C4-2B (cell line): ENCODE data around the gene PIP4P1.

ENCODE experiments used
- ZFX ChIP-seq: fragments of 450-650 bp; IDR thresholded peaks from 2 replicates; pipeline ENCODE4 v1.6.1; 2017
- TF ChIP-seq, protein P1 (sequence below): fragments of 450-650 bp; conservative IDR thresholded peaks from 2 replicates; pipeline ENCODE4 v1.5.1; 2017; ENCODE audit warnings: mild to moderate bottlenecking

DNA sequence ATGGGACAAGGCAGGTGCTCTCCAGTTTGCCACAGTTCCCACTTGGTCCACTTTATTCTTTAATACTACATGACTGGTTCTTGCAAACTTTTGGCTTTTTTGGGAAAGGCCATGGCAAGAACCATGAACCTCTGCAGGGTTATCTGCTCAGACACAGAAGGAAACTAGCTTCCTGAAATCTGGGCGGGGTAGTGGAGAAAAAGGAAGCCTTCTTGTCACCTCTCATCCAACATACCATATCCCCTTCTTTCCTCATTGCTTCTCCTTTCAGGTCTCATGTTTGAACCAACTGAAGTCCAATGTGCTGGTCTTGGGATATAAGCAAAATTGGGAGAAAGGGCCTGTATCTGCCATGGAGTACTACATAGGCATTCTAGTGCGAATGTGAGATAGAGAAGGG lies 19.8 kb downstream of the PIP4P1 start:
- TF ChIP-seq, protein P1, sequence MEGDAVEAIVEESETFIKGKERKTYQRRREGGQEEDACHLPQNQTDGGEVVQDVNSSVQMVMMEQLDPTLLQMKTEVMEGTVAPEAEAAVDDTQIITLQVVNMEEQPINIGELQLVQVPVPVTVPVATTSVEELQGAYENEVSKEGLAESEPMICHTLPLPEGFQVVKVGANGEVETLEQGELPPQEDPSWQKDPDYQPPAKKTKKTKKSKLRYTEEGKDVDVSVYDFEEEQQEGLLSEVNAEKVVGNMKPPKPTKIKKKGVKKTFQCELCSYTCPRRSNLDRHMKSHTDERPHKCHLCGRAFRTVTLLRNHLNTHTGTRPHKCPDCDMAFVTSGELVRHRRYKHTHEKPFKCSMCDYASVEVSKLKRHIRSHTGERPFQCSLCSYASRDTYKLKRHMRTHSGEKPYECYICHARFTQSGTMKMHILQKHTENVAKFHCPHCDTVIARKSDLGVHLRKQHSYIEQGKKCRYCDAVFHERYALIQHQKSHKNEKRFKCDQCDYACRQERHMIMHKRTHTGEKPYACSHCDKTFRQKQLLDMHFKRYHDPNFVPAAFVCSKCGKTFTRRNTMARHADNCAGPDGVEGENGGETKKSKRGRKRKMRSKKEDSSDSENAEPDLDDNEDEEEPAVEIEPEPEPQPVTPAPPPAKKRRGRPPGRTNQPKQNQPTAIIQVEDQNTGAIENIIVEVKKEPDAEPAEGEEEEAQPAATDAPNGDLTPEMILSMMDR = no peak
- TF ChIP-seq ZFX = no peak
